Spleen (tissue), 11 donors: ENCODE measurements around the gene NPY2R. TPM values are rescaled to one million over a fixed set of nuclear protein-coding genes. Genes with fewer than 3 reads are reported as not detected.

Experiments used
- DNase-seq: peaks from one replicate; pipeline ENCODE4 v3.0.0-alpha.2; 2020
- H3K27ac ChIP-seq, 8 donors: fragments of 200-600 bp; sonication (generic) in 7 of 8; 1 replicate in 4 of 8; 2 replicates in 4 of 8; pipeline versions ENCODE4 v1.5.0 to v1.8.0; 2016 to 2021; ENCODE audit warnings: inconsistent platforms in 4 of 8, mild to moderate bottlenecking in 4 of 8, moderate library complexity in 1 of 8
- H3K27me3 ChIP-seq, 7 donors: fragments of 200-600 bp; sonication (generic) in 6 of 7; replicated peaks in 1 of 7; 1 replicate in 4 of 7; 2 replicates in 3 of 7; pipeline versions ENCODE4 v1.5.0 to v1.8.0; 2016 to 2021; ENCODE audit warnings: inconsistent platforms in 3 of 7, mild to moderate bottlenecking in 1 of 7
- H3K36me3 ChIP-seq, 6 donors: fragments of 200-600 bp; sonication (generic) in 5 of 6; 1 replicate in 4 of 6; 2 replicates in 2 of 6; pipeline versions ENCODE4 v1.5.0 to v1.8.0; 2016 to 2021; ENCODE audit warnings: inconsistent platforms in 2 of 6
- H3K4me1 ChIP-seq, 6 donors: fragments of 200-600 bp; sonication (generic) in 5 of 6; 1 replicate in 3 of 6; 2 replicates in 3 of 6; pipeline versions ENCODE4 v1.5.0 to v1.8.0; 2016 to 2021; ENCODE audit warnings: inconsistent platforms in 3 of 6
- H3K4me3 ChIP-seq, 8 donors: fragments of 200-600 bp; sonication (generic) in 7 of 8; 1 replicate in 4 of 8; 2 replicates in 4 of 8; pipeline versions ENCODE4 v1.5.0 to v1.8.0; 2016 to 2021; ENCODE audit warnings: inconsistent platforms in 4 of 8, mild to moderate bottlenecking in 4 of 8, moderate library complexity in 2 of 8
- H3K9me3 ChIP-seq, 8 donors: fragments of 200-600 bp; sonication (generic) in 7 of 8; 1 replicate in 4 of 8; 2 replicates in 4 of 8; pipeline versions ENCODE4 v1.5.0 to v1.8.0; 2016 to 2021; ENCODE audit warnings: inconsistent platforms in 4 of 8
- POLR2A ChIP-seq, 3 donors: fragments of 450-650 bp; IDR thresholded peaks; one replicate each; pipeline ENCODE4 v1.5.1; 2017; ENCODE audit warnings: antibody characterized with exemption in 3 of 3, mild to moderate bottlenecking in 1 of 3
- POLR2AphosphoS5 ChIP-seq, 3 donors: sonication (generic); formaldehyde crosslinking; IDR thresholded peaks; one replicate each; pipeline ENCODE4 v1.5.1; 2017; ENCODE audit warnings: antibody characterized with exemption in 3 of 3
- WGBS, 5 donors: extraction: QIAGEN DNeasy Blood & Tissue Kit in 3 of 5; methylation state at CpG; one replicate each; pipeline versions ENCODE4 v1.1.5 to v1.1.7; 2013 to 2018; 5-methylcytosine and 5-hydroxymethylcytosine counted together
- intact Hi-C: fragments of 100-400 bp; cut with DNase I; formaldehyde crosslinking; loops from one replicate; pipeline ENCODE4 v1.15.0; 2023; ENCODE audit warnings: low total_unique reads
- polyA plus RNA-seq, 3 donors: library from polyadenylated mRNA; stranded (reverse); fragments of 200-250 nt; gene quantifications; one replicate each; pipeline ENCODE4 v1.2.1, GENCODE V29; 2013
- total RNA-seq, 7 donors: library from RNA; depleted of rRNA in 3 of 7; stranded (reverse); fragments of >200 nt in 3 of 7; fragmentation: NEBNext Ultra II Directional in 4 of 7; extraction: Animal tissue kit (Norgen Biotek cat#: 25700) in 4 of 7; gene quantifications; one replicate each; pipeline versions ENCODE4 v1.1.0 to v1.2.1, GENCODE V29; 2016 to 2021
- TF ChIP-seq, protein P1 (sequence below), 11 experiments: fragments of 200-600 bp in 7 of 11; fragments of 450-650 bp in 4 of 11; sonication (generic) in 4 of 11; IDR thresholded peaks in 8 of 11; conservative IDR thresholded peaks in 3 of 11; 1 replicate in 7 of 11; 2 replicates in 4 of 11; pipeline versions ENCODE4 v1.4.0 to v1.8.0; 2016 to 2021; ENCODE audit warnings: antibody characterized with exemption in 11 of 11, inconsistent platforms in 4 of 11, mild to moderate bottlenecking in 1 of 11
- donor health status: healthy with polysubstance abuse.
- donor health status: DM: no; HTN: no; CAD: no; lungs with moderate emphysema.
- donor health status: DM: no; HTN: no; CAD: no.
- donor health status: Bipolar disorder and iron deficiency.
- donor health status: healthy.
- donor health status: DM: no; HTN: no; CAD: no.
- donor health status: DM: yes; HTN: yes; CAD: no.

The NPY2R gene
- total and polyA plus RNA-seq, 10 donors: 0.02 to 1.5 (median 0.03) TPM; not detected in 7

DNA sequence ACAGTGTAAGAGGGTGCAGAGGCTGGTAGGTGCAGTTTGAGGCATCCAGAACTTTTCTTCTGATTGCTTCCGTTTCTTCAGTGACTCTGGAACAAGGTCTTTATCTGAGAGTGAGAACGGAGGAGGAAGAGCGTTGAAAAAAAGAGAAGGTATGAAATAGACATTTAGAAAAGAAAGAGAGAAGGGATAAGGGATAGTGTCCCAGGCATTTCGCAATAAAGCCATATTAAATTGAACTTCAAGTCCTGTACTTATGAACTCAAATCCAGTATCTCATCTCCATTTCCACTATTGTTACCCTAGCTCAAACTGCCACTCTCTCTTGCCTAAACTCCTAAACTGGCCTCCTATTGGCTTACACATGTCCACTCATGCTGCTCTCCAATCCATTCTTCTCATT is 36.7 kb downstream of the NPY2R start:
- intact Hi-C loops: no loop called here
- Histone ChIP-seq H3K27ac (no peak overlapping the region), H3K27me3 (peaks cover 0 to 4% (median 0%) of the 10 kb centered on the region in 7 donors), H3K9me3 (no peaks in the 10 kb centered on the region), H3K4me3 (no peak overlapping the region), H3K4me1 (no peaks in the 10 kb centered on the region), H3K36me3 (no peaks in the 10 kb centered on the region)
- 79 to 91% (median 83%) methylated on average over 4 of the region's 4 CpGs for WGBS, 5 donors
- DNase-seq: no peak
- TF ChIP-seq, protein P1, sequence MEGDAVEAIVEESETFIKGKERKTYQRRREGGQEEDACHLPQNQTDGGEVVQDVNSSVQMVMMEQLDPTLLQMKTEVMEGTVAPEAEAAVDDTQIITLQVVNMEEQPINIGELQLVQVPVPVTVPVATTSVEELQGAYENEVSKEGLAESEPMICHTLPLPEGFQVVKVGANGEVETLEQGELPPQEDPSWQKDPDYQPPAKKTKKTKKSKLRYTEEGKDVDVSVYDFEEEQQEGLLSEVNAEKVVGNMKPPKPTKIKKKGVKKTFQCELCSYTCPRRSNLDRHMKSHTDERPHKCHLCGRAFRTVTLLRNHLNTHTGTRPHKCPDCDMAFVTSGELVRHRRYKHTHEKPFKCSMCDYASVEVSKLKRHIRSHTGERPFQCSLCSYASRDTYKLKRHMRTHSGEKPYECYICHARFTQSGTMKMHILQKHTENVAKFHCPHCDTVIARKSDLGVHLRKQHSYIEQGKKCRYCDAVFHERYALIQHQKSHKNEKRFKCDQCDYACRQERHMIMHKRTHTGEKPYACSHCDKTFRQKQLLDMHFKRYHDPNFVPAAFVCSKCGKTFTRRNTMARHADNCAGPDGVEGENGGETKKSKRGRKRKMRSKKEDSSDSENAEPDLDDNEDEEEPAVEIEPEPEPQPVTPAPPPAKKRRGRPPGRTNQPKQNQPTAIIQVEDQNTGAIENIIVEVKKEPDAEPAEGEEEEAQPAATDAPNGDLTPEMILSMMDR (IDR thresholded peaks at IDR 0.05 in 8 of 11, conservative IDR thresholded peaks at IDR 0.05 in 3 of 11): no peak
- TF ChIP-seq POLR2A (IDR thresholded peaks at IDR 0.05): no peak
- no peak for TF ChIP-seq POLR2AphosphoS5 (IDR thresholded peaks at IDR 0.05)

DNA sequence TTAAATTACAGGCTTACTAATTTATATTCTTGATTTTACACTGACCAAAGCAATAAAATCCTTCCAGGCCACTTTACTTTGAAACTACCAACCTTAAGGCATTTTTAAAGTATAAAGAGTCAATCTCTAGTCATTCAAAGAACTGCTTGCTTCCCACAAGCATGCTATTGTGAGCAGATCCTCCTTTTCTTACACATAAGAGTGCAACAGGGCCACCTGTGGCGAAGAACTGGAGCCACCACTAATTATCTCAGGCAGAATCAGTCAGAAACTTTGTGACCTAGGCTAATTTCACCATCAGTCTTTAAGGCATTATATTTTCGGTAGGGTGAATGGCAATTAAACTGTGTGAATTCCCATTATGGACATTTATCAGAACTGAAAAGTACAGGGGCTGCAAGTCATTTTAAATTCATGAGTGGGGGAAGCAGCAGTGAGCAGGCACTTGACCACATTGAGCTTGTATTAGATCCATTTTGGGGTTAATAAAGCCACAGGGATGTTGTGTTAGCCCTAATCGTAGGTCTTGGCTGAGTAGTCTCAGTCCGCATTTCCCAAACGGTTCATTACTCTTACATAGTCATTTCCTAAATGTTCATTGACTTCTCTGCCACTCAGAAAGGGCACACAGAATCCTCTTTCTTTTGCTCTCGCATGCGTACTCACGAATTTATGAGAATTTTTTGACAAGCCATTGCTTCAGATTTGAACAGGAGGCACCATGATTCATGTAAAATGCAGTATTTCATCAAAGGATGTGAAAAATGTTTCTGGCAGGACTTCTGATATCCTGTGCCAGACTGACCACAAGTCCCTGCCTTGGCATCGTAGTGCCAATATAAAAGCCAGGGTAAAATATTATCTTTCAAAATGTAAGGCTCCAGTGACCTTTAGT is 39.8 kb downstream of the NPY2R start:
- WGBS, 5 donors: 68 to 76% (median 74%) methylated on average over 9 of the region's 9 CpGs

DNA sequence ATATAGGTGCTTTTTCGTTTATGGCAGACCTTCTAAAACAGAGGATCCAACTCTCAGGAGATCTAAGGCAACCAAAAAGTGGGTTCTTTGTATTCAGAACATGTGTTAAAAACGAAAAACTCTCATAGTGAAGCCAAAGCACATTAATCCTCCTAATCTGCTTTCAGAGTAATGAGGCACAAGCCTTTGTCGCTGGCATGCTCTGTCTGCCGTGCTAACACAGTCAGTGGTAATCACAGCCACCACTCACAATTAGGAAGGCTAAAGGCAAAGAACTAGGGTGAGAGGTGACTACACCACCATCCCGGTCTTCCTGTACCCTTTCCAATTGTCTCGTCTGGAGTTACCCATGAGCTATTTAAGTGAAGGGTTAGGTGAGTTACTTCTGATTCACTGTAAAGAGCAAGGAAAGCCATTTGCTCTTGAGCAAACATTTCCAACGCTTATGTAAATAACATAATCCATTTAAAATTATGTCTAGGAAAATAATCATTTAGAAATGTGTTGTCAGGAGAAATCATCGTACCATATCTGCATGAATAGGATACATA is 40.7 kb downstream of the NPY2R start:
- Histone ChIP-seq H3K27ac (no peak overlapping the region), H3K36me3 (no peaks in the 10 kb centered on the region), H3K4me1 (no peaks in the 10 kb centered on the region), H3K27me3 (peaks cover 0 to 4% (median 0%) of the 10 kb centered on the region in 7 donors), H3K4me3 (no peak overlapping the region), H3K9me3 (no peaks in the 10 kb centered on the region)
- intact Hi-C loops: no loop called here
- WGBS, 5 donors: 55 to 75% (median 62%) methylated on average over 8 of the region's 8 CpGs
- TF ChIP-seq, protein P1 (IDR thresholded peaks at IDR 0.05 in 8 of 11, conservative IDR thresholded peaks at IDR 0.05 in 3 of 11): no peak
- no peak for TF ChIP-seq POLR2AphosphoS5 (IDR thresholded peaks at IDR 0.05)
- TF ChIP-seq POLR2A (IDR thresholded peaks at IDR 0.05): no peak
- no peak for DNase-seq

More for the DNA sequence above, 39.8 kb downstream of the NPY2R start:
- Histone ChIP-seq H3K27ac (no peak overlapping the region), H3K4me1 (no peaks in the 10 kb centered on the region), H3K27me3 (peaks cover 0 to 4% (median 0%) of the 10 kb centered on the region in 7 donors), H3K9me3 (no peaks in the 10 kb centered on the region), H3K36me3 (no peaks in the 10 kb centered on the region), H3K4me3 (no peak overlapping the region)
- intact Hi-C loops: no loop called here
- DNase-seq: no peak
- TF ChIP-seq POLR2AphosphoS5 (IDR thresholded peaks at IDR 0.05): no peak
- TF ChIP-seq, protein P1 (IDR thresholded peaks at IDR 0.05 in 8 of 11, conservative IDR thresholded peaks at IDR 0.05 in 3 of 11): no peak
- no peak for TF ChIP-seq POLR2A (IDR thresholded peaks at IDR 0.05)

DNA sequence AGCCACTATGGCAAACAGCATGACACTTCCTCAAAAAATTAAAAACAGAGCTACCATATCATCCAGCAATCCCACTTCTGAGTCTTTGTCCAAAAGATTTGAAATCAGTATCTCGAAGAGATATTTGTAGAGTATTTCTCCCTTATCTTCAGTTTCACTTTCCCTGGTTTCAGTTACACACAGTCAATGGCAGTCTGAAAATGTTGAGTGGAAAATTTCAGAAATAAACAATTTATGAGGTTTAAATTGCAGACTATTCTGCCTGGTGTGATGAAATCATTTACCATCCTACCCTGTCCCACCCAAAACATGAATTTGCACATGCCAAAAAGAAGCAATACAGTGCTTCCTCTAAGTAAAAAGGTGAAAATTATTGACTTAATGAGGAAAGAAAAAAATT is 43.9 kb downstream of the NPY2R start:
- H3K4me1 ChIP-seq: no peaks in the 10 kb centered on the region
- DNase-seq: no peak
- H3K36me3 ChIP-seq: no peaks in the 10 kb centered on the region
- no peaks in the 10 kb centered on the region for H3K9me3 ChIP-seq
- TF ChIP-seq POLR2A (IDR thresholded peaks at IDR 0.05): no peak
- TF ChIP-seq POLR2AphosphoS5 (IDR thresholded peaks at IDR 0.05): no peak
- TF ChIP-seq, protein P1 (IDR thresholded peaks at IDR 0.05 in 8 of 11, conservative IDR thresholded peaks at IDR 0.05 in 3 of 11): no peak
- H3K4me3 ChIP-seq: no peak overlapping the region
- no peaks in the 10 kb centered on the region for H3K27me3 ChIP-seq
- H3K27ac ChIP-seq: no peak overlapping the region
- 55 to 81% (median 61%) methylated on average over 1 of the region's 1 CpG for WGBS, 5 donors
- intact Hi-C loops: no loop called here
